DOHH2 (cell line): ENCODE results near the gene FBXW7.

ENCODE experiments used
- H3F3A ChIP-seq: fragments of 200-600 bp; sonication (generic), shearing (Covaris generic); 2 replicates; pipeline ENCODE4 v1.6.0; 2016; ENCODE audit warnings: antibody characterized with exemption, mild to moderate bottlenecking; ENCODE audit not compliant: control insufficient read depth, insufficient read depth
- H3K27ac ChIP-seq: fragments of 200-600 bp; sonication (generic); 2 replicates; pipeline ENCODE4 v1.5.1; 2014; ENCODE audit warnings: low read depth, mild to moderate bottlenecking, low read length, moderate library complexity
- H3K27me3 ChIP-seq: fragments of 200-600 bp; sonication (generic); 2 replicates; pipeline ENCODE4 v1.6.1; 2014; ENCODE audit warnings: mild to moderate bottlenecking, low read length, mixed read lengths; ENCODE audit not compliant: control insufficient read depth
- H3K36me3 ChIP-seq: fragments of 200-600 bp; sonication (generic); 2 replicates; pipeline ENCODE4 v1.6.1; 2014; ENCODE audit warnings: mild to moderate bottlenecking, low read length, moderate library complexity, mixed read lengths; ENCODE audit not compliant: control insufficient read depth
- H3K4me1 ChIP-seq: fragments of 200-600 bp; sonication (generic); 2 replicates; pipeline ENCODE4 v1.6.1; 2014; ENCODE audit warnings: mild to moderate bottlenecking, low read length, mixed read lengths; ENCODE audit not compliant: control insufficient read depth
- H3K4me2 ChIP-seq: fragments of 200-600 bp; sonication (generic); 2 replicates; pipeline ENCODE4 v1.6.0; 2014; ENCODE audit warnings: mild to moderate bottlenecking, low read length, moderate library complexity
- H3K4me3 ChIP-seq: fragments of 200-600 bp; sonication (generic); 2 replicates; pipeline ENCODE4 v1.5.1; 2014; ENCODE audit warnings: mild to moderate bottlenecking, low read length, mixed read lengths
- H3K79me2 ChIP-seq: fragments of 200-600 bp; sonication (generic); 2 replicates; pipeline ENCODE4 v1.6.1; 2014; ENCODE audit warnings: mild to moderate bottlenecking, low read length, mixed read lengths; ENCODE audit not compliant: control insufficient read depth
- H3K9me2 ChIP-seq: fragments of 200-600 bp; sonication (generic); replicated peaks from 2 replicates; pipeline ENCODE4 v1.6.1; 2014; ENCODE audit warnings: mild to moderate bottlenecking, low read length, mixed read lengths; ENCODE audit not compliant: control insufficient read depth
- H3K9me3 ChIP-seq: fragments of 200-600 bp; sonication (generic); 2 replicates; pipeline ENCODE4 v1.6.1; 2014; ENCODE audit warnings: antibody characterized with exemption, low read length, mixed read lengths; ENCODE audit not compliant: control insufficient read depth, insufficient read depth
- H4K20me1 ChIP-seq: fragments of 200-600 bp; sonication (generic); 2 replicates; pipeline ENCODE4 v1.6.0; 2014; ENCODE audit warnings: low read depth, mild to moderate bottlenecking, antibody characterized with exemption, low read length, moderate library complexity; ENCODE audit not compliant: control insufficient read depth, insufficient read depth
- EZH2phosphoT487 ChIP-seq: fragments of 200-600 bp; sonication (generic); IDR thresholded peaks from 2 replicates; pipeline ENCODE4 v1.6.1; 2017; ENCODE audit warnings: borderline replicate concordance, mild to moderate bottlenecking, antibody characterized with exemption, low read length, moderate library complexity, mixed read lengths
- TF ChIP-seq, protein P1 (sequence below): fragments of 200-600 bp; sonication (generic); IDR thresholded peaks from one replicate; pipeline ENCODE4 v1.5.1; 2014; ENCODE audit warnings: antibody characterized with exemption, mild to moderate bottlenecking, low read depth, low read length; ENCODE audit not compliant: poor library complexity, severe bottlenecking

The FBXW7 gene

GRCh38 chr4:152352215-152352614 lies 183.7 kb downstream of the FBXW7 start:
- no peak overlapping the region for H3K4me3 ChIP-seq
- no peaks in the 10 kb centered on the region for H3K79me2 ChIP-seq
- H4K20me1 ChIP-seq: no peaks in the 10 kb centered on the region
- H3K9me2 ChIP-seq: no peaks in the 10 kb centered on the region
- no peaks in the 10 kb centered on the region for H3K27me3 ChIP-seq
- H3K9me3 ChIP-seq: no peaks in the 10 kb centered on the region
- no peak overlapping the region for H3K4me2 ChIP-seq
- H3K4me1 ChIP-seq: peaks cover 3% of the 10 kb centered on the region; the same call in 1 of the 2 replicates
- TF ChIP-seq EZH2phosphoT487: no peak
- TF ChIP-seq, protein P1, sequence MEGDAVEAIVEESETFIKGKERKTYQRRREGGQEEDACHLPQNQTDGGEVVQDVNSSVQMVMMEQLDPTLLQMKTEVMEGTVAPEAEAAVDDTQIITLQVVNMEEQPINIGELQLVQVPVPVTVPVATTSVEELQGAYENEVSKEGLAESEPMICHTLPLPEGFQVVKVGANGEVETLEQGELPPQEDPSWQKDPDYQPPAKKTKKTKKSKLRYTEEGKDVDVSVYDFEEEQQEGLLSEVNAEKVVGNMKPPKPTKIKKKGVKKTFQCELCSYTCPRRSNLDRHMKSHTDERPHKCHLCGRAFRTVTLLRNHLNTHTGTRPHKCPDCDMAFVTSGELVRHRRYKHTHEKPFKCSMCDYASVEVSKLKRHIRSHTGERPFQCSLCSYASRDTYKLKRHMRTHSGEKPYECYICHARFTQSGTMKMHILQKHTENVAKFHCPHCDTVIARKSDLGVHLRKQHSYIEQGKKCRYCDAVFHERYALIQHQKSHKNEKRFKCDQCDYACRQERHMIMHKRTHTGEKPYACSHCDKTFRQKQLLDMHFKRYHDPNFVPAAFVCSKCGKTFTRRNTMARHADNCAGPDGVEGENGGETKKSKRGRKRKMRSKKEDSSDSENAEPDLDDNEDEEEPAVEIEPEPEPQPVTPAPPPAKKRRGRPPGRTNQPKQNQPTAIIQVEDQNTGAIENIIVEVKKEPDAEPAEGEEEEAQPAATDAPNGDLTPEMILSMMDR: no peak
- peaks cover 2% of the 10 kb centered on the region; the same call in 1 of the 2 replicates for H3F3A ChIP-seq
- no peaks in the 10 kb centered on the region for H3K36me3 ChIP-seq
- H3K27ac ChIP-seq: no peak overlapping the region

- no peaks in the 10 kb centered on the region for H3K9me2 ChIP-seq
- no peaks in the 10 kb centered on the region for H3K79me2 ChIP-seq
- H3K4me2 ChIP-seq: no peak overlapping the region
- H3K4me3 ChIP-seq: no peak overlapping the region
- no peaks in the 10 kb centered on the region for H4K20me1 ChIP-seq
- peaks cover 2% of the 10 kb centered on the region; the same call in 1 of the 2 replicates for H3F3A ChIP-seq
- peaks cover 3% of the 10 kb centered on the region; the same call in 1 of the 2 replicates for H3K4me1 ChIP-seq
- H3K9me3 ChIP-seq: no peaks in the 10 kb centered on the region
- peaks cover 8% of the 10 kb centered on the region for H3K36me3 ChIP-seq
- H3K27me3 ChIP-seq: no peaks in the 10 kb centered on the region
- TF ChIP-seq EZH2phosphoT487: no peak
- TF ChIP-seq, protein P1: no peak
- no peak overlapping the region for H3K27ac ChIP-seq
These were observed 184.8 kb downstream of the FBXW7 start for GRCh38 chr4:152351080-152351479.

- Histone ChIP-seq H3K4me3 (no peak overlapping the region), H4K20me1 (no peaks in the 10 kb centered on the region), H3K9me3 (no peaks in the 10 kb centered on the region), H3K9me2 (no peaks in the 10 kb centered on the region), H3K79me2 (no peaks in the 10 kb centered on the region), H3K36me3 (peaks cover 8% of the 10 kb centered on the region), H3K27ac (no peak overlapping the region), H3K27me3 (no peaks in the 10 kb centered on the region), H3K4me2 (no peak overlapping the region), H3F3A (peaks cover under 1% of the 10 kb centered on the region; the same call in 1 of the 2 replicates), H3K4me1 (peaks cover 3% of the 10 kb centered on the region; the same call in 1 of the 2 replicates)
- TF ChIP-seq, protein P1: no peak
- no peak for TF ChIP-seq EZH2phosphoT487
These were observed 187.2 kb downstream of the FBXW7 start for GRCh38 chr4:152348670-152349069.
